ENCODE data around the gene RNF112.

RNF112 gene

GRCh38 chr17:19365833-19366636 lies 45.0 kb upstream of the RNF112 start:
- no peak overlapping the region for H3K4ac ChIP-seq (ENCODE audit: low read depth, low read length)
- no peak overlapping the region for H2AFZ ChIP-seq (ENCODE audit: insufficient read depth, low read length, poor library complexity)
- H2BK12ac ChIP-seq (ENCODE audit: low read length) = no peak overlapping the region
- peaks cover 8% of the 10 kb centered on the region for H3K79me1 ChIP-seq (ENCODE audit: low read length)
- no peak overlapping the region for H3K23ac ChIP-seq (ENCODE audit: low read length)
- H2BK120ac ChIP-seq (ENCODE audit: insufficient read depth, low read length, poor library complexity) = no peak overlapping the region
- H4K8ac ChIP-seq (ENCODE audit: low read depth, low read length) = no peak overlapping the region
- H3K9me3 ChIP-seq (ENCODE audit: insufficient read depth, low read depth, low read length) = peaks cover 6% of the 10 kb centered on the region
- no peaks in the 10 kb centered on the region for H3K36me3 ChIP-seq (ENCODE audit: control insufficient read depth in 1 of 2, insufficient read depth in 2 of 2, low read length in 2 of 2)
- no peaks in the 10 kb centered on the region for H3K27me3 ChIP-seq (ENCODE audit: insufficient read depth, low read length)
- H4K12ac ChIP-seq (ENCODE audit: low read depth, low read length) = no peak overlapping the region
- H3K4me2 ChIP-seq (ENCODE audit: low read length) = no peak overlapping the region
- no peak overlapping the region for H3K18ac ChIP-seq (ENCODE audit: low read length)
- H3K4me1 ChIP-seq (ENCODE audit: control insufficient read depth in 1 of 2, insufficient read depth in 2 of 2, low read length in 2 of 2) = peaks cover 4 to 10% of the 10 kb centered on the region in 2 experiments
- H2AK5ac ChIP-seq (ENCODE audit: low read length) = no peak overlapping the region
- H3K9ac ChIP-seq (ENCODE audit: low read length) = no peak overlapping the region
- no peak overlapping the region for H4K91ac ChIP-seq (ENCODE audit: low read depth, low read length)
- no CpG with 5 or more reads among the region's 9 CpGs for WGBS (ENCODE audit: extremely low coverage, insufficient coverage, insufficient read length)
- H3K4me3 ChIP-seq (ENCODE audit: low read depth, low read length) = no peak overlapping the region
- H3K79me2 ChIP-seq (ENCODE audit: control insufficient read depth, insufficient read depth, low read length, poor library complexity) = peaks cover 2% of the 10 kb centered on the region
- H3K14ac ChIP-seq (ENCODE audit: low read length) = no peak overlapping the region
- H3K27ac ChIP-seq (ENCODE audit: low read depth, low read length) = no peak overlapping the region
- H2BK5ac ChIP-seq (ENCODE audit: low read depth, low read length, poor library complexity) = no peak overlapping the region
- DNase-seq = no peak

GRCh38 chr17:19366637-19366972 lies 44.4 kb upstream of the RNF112 start:
- Histone ChIP-seq H4K12ac (ENCODE audit: low read depth, low read length) (no peak overlapping the region), H3K4ac (ENCODE audit: low read depth, low read length) (no peak overlapping the region), H2AK5ac (ENCODE audit: low read length) (no peak overlapping the region), H2AFZ (ENCODE audit: insufficient read depth, low read length, poor library complexity) (no peak overlapping the region), H4K8ac (ENCODE audit: low read depth, low read length) (no peak overlapping the region), H3K27me3 (ENCODE audit: insufficient read depth, low read length) (no peaks in the 10 kb centered on the region), H3K27ac (ENCODE audit: low read depth, low read length) (no peak overlapping the region), H3K9ac (ENCODE audit: low read length) (no peak overlapping the region), H3K79me1 (ENCODE audit: low read length) (peaks cover 8% of the 10 kb centered on the region), H2BK120ac (ENCODE audit: insufficient read depth, low read length, poor library complexity) (no peak overlapping the region), H3K36me3 (ENCODE audit: control insufficient read depth in 1 of 2, insufficient read depth in 2 of 2, low read length in 2 of 2) (no peaks in the 10 kb centered on the region), H3K4me2 (ENCODE audit: low read length) (no peak overlapping the region), H3K79me2 (ENCODE audit: control insufficient read depth, insufficient read depth, low read length, poor library complexity) (peaks cover 2% of the 10 kb centered on the region), H3K4me3 (ENCODE audit: low read depth, low read length) (no peak overlapping the region), H3K9me3 (ENCODE audit: insufficient read depth, low read depth, low read length) (peaks cover 4% of the 10 kb centered on the region), H2BK12ac (ENCODE audit: low read length) (no peak overlapping the region), H2BK5ac (ENCODE audit: low read depth, low read length, poor library complexity) (no peak overlapping the region), H3K18ac (ENCODE audit: low read length) (no peak overlapping the region), H4K91ac (ENCODE audit: low read depth, low read length) (no peak overlapping the region), H3K4me1 (ENCODE audit: control insufficient read depth in 1 of 2, insufficient read depth in 2 of 2, low read length in 2 of 2) (peaks cover 4 to 10% of the 10 kb centered on the region in 2 experiments), H3K14ac (ENCODE audit: low read length) (no peak overlapping the region), H3K23ac (ENCODE audit: low read length) (no peak overlapping the region)
- DNase-seq = no peak
- WGBS (ENCODE audit: extremely low coverage, insufficient coverage, insufficient read length) = no CpG with 5 or more reads among the region's 5 CpGs

GRCh38 chr17:19368229-19368628 lies 42.8 kb upstream of the RNF112 start:
- Histone ChIP-seq H2BK5ac (ENCODE audit: low read depth, low read length, poor library complexity) (no peak overlapping the region), H3K9ac (ENCODE audit: low read length) (no peak overlapping the region)
- WGBS (ENCODE audit: extremely low coverage, insufficient coverage, insufficient read length) = no CpG with 5 or more reads among the region's 4 CpGs

GRCh38 chr17:19369107-19369778 lies 41.8 kb upstream of the RNF112 start:
- no peak overlapping the region for H3K14ac ChIP-seq (ENCODE audit: low read length)
- no peak overlapping the region for H2BK120ac ChIP-seq (ENCODE audit: insufficient read depth, low read length, poor library complexity)
- H3K4me3 ChIP-seq (ENCODE audit: low read depth, low read length) = no peak overlapping the region
- H3K9ac ChIP-seq (ENCODE audit: low read length) = no peak overlapping the region
- no peak overlapping the region for H3K27ac ChIP-seq (ENCODE audit: low read depth, low read length)
- no peak overlapping the region for H4K12ac ChIP-seq (ENCODE audit: low read depth, low read length)
- H3K4me2 ChIP-seq (ENCODE audit: low read length) = no peak overlapping the region
- H3K9me3 ChIP-seq (ENCODE audit: insufficient read depth, low read depth, low read length) = peaks cover 4% of the 10 kb centered on the region
- H3K79me1 ChIP-seq (ENCODE audit: low read length) = no peaks in the 10 kb centered on the region
- DNase-seq = no peak
- H3K27me3 ChIP-seq (ENCODE audit: insufficient read depth, low read length) = no peaks in the 10 kb centered on the region
- H2AFZ ChIP-seq (ENCODE audit: insufficient read depth, low read length, poor library complexity) = no peak overlapping the region
- no peak overlapping the region for H3K4ac ChIP-seq (ENCODE audit: low read depth, low read length)
- H3K23ac ChIP-seq (ENCODE audit: low read length) = no peak overlapping the region
- no CpG with 5 or more reads among the region's 16 CpGs for WGBS (ENCODE audit: extremely low coverage, insufficient coverage, insufficient read length)
- H2BK12ac ChIP-seq (ENCODE audit: low read length) = no peak overlapping the region
- no peaks in the 10 kb centered on the region for H3K79me2 ChIP-seq (ENCODE audit: control insufficient read depth, insufficient read depth, low read length, poor library complexity)
- H3K18ac ChIP-seq (ENCODE audit: low read length) = no peak overlapping the region
- no peak overlapping the region for H4K91ac ChIP-seq (ENCODE audit: low read depth, low read length)
- no peak overlapping the region for H4K8ac ChIP-seq (ENCODE audit: low read depth, low read length)
- H3K4me1 ChIP-seq (ENCODE audit: control insufficient read depth in 1 of 2, insufficient read depth in 2 of 2, low read length in 2 of 2) = peaks cover 0 to 6% of the 10 kb centered on the region in 2 experiments
- H3K36me3 ChIP-seq (ENCODE audit: control insufficient read depth in 1 of 2, insufficient read depth in 2 of 2, low read length in 2 of 2) = no peaks in the 10 kb centered on the region
- no peak overlapping the region for H2AK5ac ChIP-seq (ENCODE audit: low read length)
- H2BK5ac ChIP-seq (ENCODE audit: low read depth, low read length, poor library complexity) = no peak overlapping the region

More at GRCh38 chr17:19368229-19368628, 42.8 kb upstream of the RNF112 start:
- no peak for DNase-seq
- Histone ChIP-seq H3K27me3 (ENCODE audit: insufficient read depth, low read length) (no peaks in the 10 kb centered on the region), H2BK12ac (ENCODE audit: low read length) (no peak overlapping the region), H3K23ac (ENCODE audit: low read length) (no peak overlapping the region), H4K8ac (ENCODE audit: low read depth, low read length) (no peak overlapping the region), H3K9me3 (ENCODE audit: insufficient read depth, low read depth, low read length) (peaks cover 4% of the 10 kb centered on the region), H3K4me1 (ENCODE audit: control insufficient read depth in 1 of 2, insufficient read depth in 2 of 2, low read length in 2 of 2) (peaks cover 0 to 6% of the 10 kb centered on the region in 2 experiments), H3K4me3 (ENCODE audit: low read depth, low read length) (no peak overlapping the region), H4K91ac (ENCODE audit: low read depth, low read length) (no peak overlapping the region), H2BK120ac (ENCODE audit: insufficient read depth, low read length, poor library complexity) (no peak overlapping the region), H3K18ac (ENCODE audit: low read length) (no peak overlapping the region), H3K36me3 (ENCODE audit: control insufficient read depth in 1 of 2, insufficient read depth in 2 of 2, low read length in 2 of 2) (no peaks in the 10 kb centered on the region), H4K12ac (ENCODE audit: low read depth, low read length) (no peak overlapping the region), H2AK5ac (ENCODE audit: low read length) (no peak overlapping the region), H3K4me2 (ENCODE audit: low read length) (no peak overlapping the region), H2AFZ (ENCODE audit: insufficient read depth, low read length, poor library complexity) (no peak overlapping the region), H3K4ac (ENCODE audit: low read depth, low read length) (no peak overlapping the region), H3K79me2 (ENCODE audit: control insufficient read depth, insufficient read depth, low read length, poor library complexity) (no peaks in the 10 kb centered on the region), H3K27ac (ENCODE audit: low read depth, low read length) (no peak overlapping the region), H3K79me1 (ENCODE audit: low read length) (no peaks in the 10 kb centered on the region), H3K14ac (ENCODE audit: low read length) (no peak overlapping the region)
